HepG2 (cell line): ENCODE data around the gene GRB10. TPM values are rescaled to one million over a fixed set of nuclear protein-coding genes. Genes with fewer than 3 reads are reported as not detected.
A peak's percentile ranks its signal among the peaks of the same experiment; 100 is the strongest.

Source experiments
- BHLHE40 ChIP-seq: IDR thresholded peaks from 2 replicates; pipeline ENCODE4 v1.6.1; 2011; ENCODE audit warnings: low read length, improper control_type of control experiment
- DR1 ChIP-seq: sonication (generic); formaldehyde crosslinking; IDR thresholded peaks from 2 replicates; pipeline ENCODE4 v1.8.0; 2021; ENCODE audit warnings: mild to moderate bottlenecking, missing genetic modification reagents, inconsistent platforms
- ELF3 ChIP-seq: IDR thresholded peaks from 2 replicates; pipeline ENCODE4 v1.6.1; 2016; ENCODE audit warnings: missing genetic modification reagents, missing compliant biosample characterization
- JUND ChIP-seq: sonication (generic); formaldehyde crosslinking; IDR thresholded peaks from 2 replicates; pipeline ENCODE4 v1.8.0; 2022; ENCODE audit warnings: mild to moderate bottlenecking, missing genetic modification reagents
- MXD1 ChIP-seq: sonication (generic); formaldehyde crosslinking; IDR thresholded peaks from 2 replicates; pipeline ENCODE4 v1.4.0; 2020; ENCODE audit warnings: mild to moderate bottlenecking, missing genetic modification reagents
- RBAK ChIP-seq: sonication (generic); formaldehyde crosslinking; IDR thresholded peaks from 2 replicates; pipeline ENCODE4 v1.5.1; 2020; ENCODE audit warnings: mild to moderate bottlenecking, missing genetic modification reagents
- SALL1 ChIP-seq: sonication (generic); formaldehyde crosslinking; IDR thresholded peaks from 2 replicates; pipeline ENCODE4 v1.8.0; 2022; ENCODE audit warnings: mild to moderate bottlenecking, missing genetic modification reagents
- SNRNP70 ChIP-seq: fragments of 200-400 bp; formaldehyde crosslinking; IDR thresholded peaks from 2 replicates; pipeline ENCODE4 v1.6.1; 2017; ENCODE audit warnings: mild to moderate bottlenecking, low read depth, low read length, moderate library complexity
- SOX13 ChIP-seq, 3 experiments: fragments of 450-650 bp in 1 of 3; sonication (generic) in 1 of 3; formaldehyde crosslinking in 1 of 3; IDR thresholded peaks in 2 of 3; conservative IDR thresholded peaks in 1 of 3; 2 replicates each; pipeline versions ENCODE4 v1.5.0 to v1.6.1; 2016 to 2020; ENCODE audit warnings: antibody characterized with exemption in 1 of 3, mild to moderate bottlenecking in 1 of 3, missing compliant biosample characterization in 1 of 3, missing genetic modification reagents in 1 of 3, moderate library complexity in 1 of 3
- TMF1 ChIP-seq: sonication (generic); formaldehyde crosslinking; IDR thresholded peaks from 2 replicates; pipeline ENCODE4 v1.8.1; 2022; ENCODE audit warnings: low read depth, missing genetic modification reagents
- ZBTB34 ChIP-seq: sonication (generic); formaldehyde crosslinking; IDR thresholded peaks from 2 replicates; pipeline ENCODE4 v1.8.0; 2022; ENCODE audit warnings: mild to moderate bottlenecking, missing genetic modification reagents
- ZBTB49 ChIP-seq: sonication (generic); formaldehyde crosslinking; IDR thresholded peaks from 2 replicates; pipeline ENCODE4 v1.4.0; 2020; ENCODE audit warnings: missing genetic modification reagents, borderline replicate concordance
- ZBTB8A ChIP-seq: sonication (generic); formaldehyde crosslinking; IDR thresholded peaks from 2 replicates; pipeline ENCODE4 v1.4.0; 2020; ENCODE audit warnings: mild to moderate bottlenecking, low read depth, missing genetic modification reagents, borderline replicate concordance
- ZFX ChIP-seq: sonication (generic); formaldehyde crosslinking; IDR thresholded peaks from 2 replicates; pipeline ENCODE4 v1.4.0; 2020; ENCODE audit warnings: mild to moderate bottlenecking, low read depth, missing genetic modification reagents, moderate library complexity
- ZNF337 ChIP-seq: sonication (generic); formaldehyde crosslinking; IDR thresholded peaks from 2 replicates; pipeline ENCODE4 v1.5.1; 2020; ENCODE audit warnings: missing genetic modification reagents, low read depth, mild to moderate bottlenecking, borderline replicate concordance
- ZNF580 ChIP-seq: IDR thresholded peaks from 2 replicates; pipeline ENCODE4 v1.6.1; 2016; ENCODE audit warnings: low read depth, borderline replicate concordance
- ZNF740 ChIP-seq: sonication (generic); formaldehyde crosslinking; IDR thresholded peaks from 2 replicates; pipeline ENCODE4 v1.4.0; 2020; ENCODE audit warnings: missing genetic modification reagents
- ZNF781 ChIP-seq: sonication (generic); formaldehyde crosslinking; IDR thresholded peaks from 2 replicates; pipeline ENCODE4 v1.5.1; 2020; ENCODE audit warnings: borderline replicate concordance, mild to moderate bottlenecking, missing genetic modification reagents; ENCODE audit errors: not compliant biosample characterization
- ZNF790 ChIP-seq: sonication (generic); formaldehyde crosslinking; IDR thresholded peaks from 2 replicates; pipeline ENCODE4 v1.8.0; 2022; ENCODE audit warnings: missing genetic modification reagents, mild to moderate bottlenecking, borderline replicate concordance
- ZNF800 ChIP-seq: sonication (generic); formaldehyde crosslinking; IDR thresholded peaks from 2 replicates; pipeline ENCODE4 v1.4.0; 2020; ENCODE audit warnings: missing genetic modification reagents
- ZSCAN5A ChIP-seq: sonication (generic); formaldehyde crosslinking; IDR thresholded peaks from 2 replicates; pipeline ENCODE4 v1.8.0; 2022; ENCODE audit warnings: mild to moderate bottlenecking, missing genetic modification reagents, borderline replicate concordance
- polyA plus RNA-seq, 8 experiments: library from polyadenylated mRNA; depleted of rRNA in 3 of 8; stranded (reverse) in 7 of 8; unstranded in 1 of 8; fragments of >200 nt; fragmentation: Illumina TruSeq in 4 of 8; extraction: Trizol in 4 of 8; gene quantifications; 2 replicates each; pipeline versions ENCODE4 v1.2.1 to v1.2.3, GENCODE V29; 2011 to 2016; ENCODE audit warnings: low read depth in 4 of 8, missing spikeins in 1 of 8, mixed read lengths in 1 of 8; ENCODE audit not compliant: insufficient read depth in 1 of 8
- total RNA-seq, 5 experiments: library from RNA; depleted of rRNA; stranded (reverse); fragments of >200 nt; fragmentation: Illumina TruSeq; extraction: Trizol; gene quantifications; 2 replicates each; pipeline ENCODE4 v1.2.3, GENCODE V29; 2016; ENCODE audit warnings: low read depth in 1 of 5

Gene GRB10
- total and polyA plus RNA-seq, 2 of the 13 experiments (the other 11 are each of a cell fraction or from before 2014, with no cell fraction given) = 4.0 to 6.8 TPM

GRCh38 chr7:50552139-50552538 lies 230.6 kb downstream of the GRB10 start (continued):
- TF ChIP-seq ZNF740 (CRISPR knock-in tag) = no peak
- TF ChIP-seq DR1 (CRISPR knock-in tag) = no peak
- no peak for TF ChIP-seq SOX13 (IDR thresholded peaks at IDR 0.05)
- 0 out of 4 replicates have a peak, but pooled peaks of 1 of the 2 experiments have one; percentile 12 for TF ChIP-seq SOX13 (CRISPR knock-in tag; conservative IDR thresholded peaks at IDR 0.05 in 1 of 2, IDR thresholded peaks at IDR 0.05 in 1 of 2)
- no peak for TF ChIP-seq MXD1 (CRISPR knock-in tag)
- TF ChIP-seq ZBTB49 (CRISPR knock-in tag) = no peak
- TF ChIP-seq SALL1 (CRISPR knock-in tag) = peak; percentile 18; the same call in 1 of the 2 replicates
- TF ChIP-seq ZNF580 = no peak
- TF ChIP-seq TMF1 (CRISPR knock-in tag) = no peak
- TF ChIP-seq ZNF800 (CRISPR knock-in tag) = no peak
- no peak for TF ChIP-seq ZBTB34 (CRISPR knock-in tag)
- TF ChIP-seq BHLHE40 = no peak
- TF ChIP-seq JUND = no peak
- TF ChIP-seq RBAK = no peak
- no peak for TF ChIP-seq ZNF781 (CRISPR knock-in tag)
- TF ChIP-seq ZNF790 (CRISPR knock-in tag) = no peak
- no peak for TF ChIP-seq ZNF337 (CRISPR knock-in tag)
- TF ChIP-seq ZSCAN5A (CRISPR knock-in tag) = no peak
- TF ChIP-seq ZFX = no peak
- no peak for TF ChIP-seq ZBTB8A (CRISPR knock-in tag)
- no peak for TF ChIP-seq SNRNP70
- no peak for TF ChIP-seq ELF3 (CRISPR knock-in tag)
